GM10847 (cell line): Measurements from ENCODE around the gene CNEP1R1.

Experiments used
- POLR2A ChIP-seq: IDR thresholded peaks from 2 replicates; pipeline ENCODE4 v1.6.1; 2011; ENCODE audit not compliant: insufficient read length; ENCODE audit errors: extremely low read depth

CNEP1R1 gene

GRCh38 chr16:50038756-50039529, 13.9 kb downstream of the CNEP1R1 start:
- no peak for TF ChIP-seq POLR2A

GRCh38 chr16:50040018-50040417, 15.0 kb downstream of the CNEP1R1 start:
- TF ChIP-seq POLR2A, result no peak

- TF ChIP-seq POLR2A, result no peak
Measured at GRCh38 chr16:50040710-50041109, 15.7 kb downstream of the CNEP1R1 start.

GRCh38 chr16:50043358-50043757, 18.3 kb downstream of the CNEP1R1 start:
- TF ChIP-seq POLR2A, result no peak

GRCh38 chr16:50045412-50045811, 20.4 kb downstream of the CNEP1R1 start:
- TF ChIP-seq POLR2A, result no peak

GRCh38 chr16:50046853-50047252, 21.8 kb downstream of the CNEP1R1 start:
- TF ChIP-seq POLR2A, result no peak

- TF ChIP-seq POLR2A, result no peak
Measured at GRCh38 chr16:50047864-50048263, 22.8 kb downstream of the CNEP1R1 start.

GRCh38 chr16:50050802-50051201, 25.8 kb downstream of the CNEP1R1 start:
- no peak for TF ChIP-seq POLR2A

- TF ChIP-seq POLR2A, result no peak
Measured at GRCh38 chr16:50056226-50056625, 31.2 kb downstream of the CNEP1R1 start.

GRCh38 chr16:50058091-50058771, 33.2 kb downstream of the CNEP1R1 start:
- TF ChIP-seq POLR2A, result no peak

GRCh38 chr16:50059111-50059510, 34.1 kb downstream of the CNEP1R1 start:
- no peak for TF ChIP-seq POLR2A

GRCh38 chr16:50059669-50060068, 34.6 kb downstream of the CNEP1R1 start:
- TF ChIP-seq POLR2A, result no peak

- TF ChIP-seq POLR2A, result no peak
Measured at GRCh38 chr16:50061326-50061725, 36.3 kb downstream of the CNEP1R1 start.

- TF ChIP-seq POLR2A, result no peak
Measured at GRCh38 chr16:50065241-50065623, 40.2 kb downstream of the CNEP1R1 start.

- TF ChIP-seq POLR2A, result peak; percentile 57
Measured at GRCh38 chr16:50065624-50066481, 40.8 kb downstream of the CNEP1R1 start, which contains the start of gene HEATR3. Gene HEATR3, plus strand, starts transcription at chr16:50065970. Its CDS starts 162 bp downstream, at chr16:50066132.

- TF ChIP-seq POLR2A, result no peak
Measured at GRCh38 chr16:50066482-50067289, 41.7 kb downstream of the CNEP1R1 start.
